ENCODE measurements around the gene PRSS53. TPM values are rescaled to one million over a fixed set of nuclear protein-coding genes. Genes with fewer than 3 reads are reported as not detected.

PRSS53 gene
- total and polyA plus RNA-seq, 10 donors = 1.6 to 6.0 (median 2.5) TPM

GRCh38 chr16:31094424-31095120, 5.8 kb upstream of the PRSS53 start, which contains the start of gene VKORC1:
VKORC1 (minus strand) TSS chr16:31094797; CDS start chr16:31094729, 68 bp downstream.
- Histone ChIP-seq H3K4me1 (peaks cover 18 to 41% (median 30%) of the 10 kb centered on the region in 6 donors), H3K27ac (peak within 1 kb of the TSS; percentile 67 to 95 (median 89)), H3K36me3 (peaks cover 0 to 22% (median 13%) of the 10 kb centered on the region in 6 donors), H3K27me3 (replicated peaks in 1 of 7) (no peaks in the 10 kb centered on the region), H3K4me3 (peak within 1 kb of the TSS; percentile 48 to 84 (median 73)), H3K9me3 (no peaks in the 10 kb centered on the region)
- DNase-seq = peak; percentile 96
- TF ChIP-seq CTCF (IDR thresholded peaks at IDR 0.05 in 8 of 11, conservative IDR thresholded peaks at IDR 0.05 in 3 of 11) (peak in 4 of 11 experiments; percentile 25 to 34 (median 28)), POLR2A (IDR thresholded peaks at IDR 0.05) (no peak), POLR2AphosphoS5 (IDR thresholded peaks at IDR 0.05) (peak; percentile 92 to 95 (median 94))
- intact Hi-C loops (cut with DNase I; ENCODE audit: low total_unique reads) = loop anchor here (10.0 kb wide), 1 partner anchor 110 kb away; the partner anchor contains the start of gene HSD3B7
- WGBS, 5 donors = 0 to 1% (median 1%) methylated on average over 28 to 69 of the region's 69 CpGs

GRCh38 chr16:31094088-31094423, 5.3 kb upstream of the PRSS53 start:
- 0 to 3% (median 1%) methylated on average over 17 to 20 of the region's 20 CpGs for WGBS, 5 donors

GRCh38 chr16:31093132-31093703, 4.5 kb upstream of the PRSS53 start:
- peaks cover 18 to 41% (median 30%) of the 10 kb centered on the region in 6 donors for H3K4me1 ChIP-seq
- WGBS, 5 donors = 58 to 71% (median 64%) methylated on average over 14 to 17 of the region's 17 CpGs
- intact Hi-C loops (cut with DNase I; ENCODE audit: low total_unique reads) = loop anchor here (10.0 kb wide), 1 partner anchor 108 kb away; the partner anchor contains the start of gene HSD3B7
- TF ChIP-seq CTCF (IDR thresholded peaks at IDR 0.05 in 8 of 11, conservative IDR thresholded peaks at IDR 0.05 in 3 of 11) = no peak
- TF ChIP-seq POLR2A (IDR thresholded peaks at IDR 0.05) = no peak
- no peak for TF ChIP-seq POLR2AphosphoS5 (IDR thresholded peaks at IDR 0.05)
- no peak overlapping the region for H3K27ac ChIP-seq
- peaks cover 0 to 35% (median 15%) of the 10 kb centered on the region in 6 donors for H3K36me3 ChIP-seq
- H3K4me3 ChIP-seq = peak overlapping the region in 5 of 8 donors; percentile 69 to 84 (median 78)
- no peaks in the 10 kb centered on the region for H3K9me3 ChIP-seq
- H3K27me3 ChIP-seq (replicated peaks in 1 of 7) = no peaks in the 10 kb centered on the region
- DNase-seq = peak; percentile 70

More at GRCh38 chr16:31094088-31094423, 5.3 kb upstream of the PRSS53 start:
- Histone ChIP-seq H3K36me3 (peaks cover 0 to 27% (median 13%) of the 10 kb centered on the region in 6 donors), H3K4me1 (peaks cover 18 to 41% (median 30%) of the 10 kb centered on the region in 6 donors), H3K4me3 (peak overlapping the region; percentile 48 to 84 (median 73)), H3K27me3 (replicated peaks in 1 of 7) (no peaks in the 10 kb centered on the region), H3K9me3 (no peaks in the 10 kb centered on the region), H3K27ac (peak overlapping the region; percentile 67 to 95 (median 89))
- DNase-seq = no peak
- TF ChIP-seq POLR2AphosphoS5 (IDR thresholded peaks at IDR 0.05) = no peak
- TF ChIP-seq POLR2A (IDR thresholded peaks at IDR 0.05) = no peak
- no peak for TF ChIP-seq CTCF (IDR thresholded peaks at IDR 0.05 in 8 of 11, conservative IDR thresholded peaks at IDR 0.05 in 3 of 11)
- intact Hi-C loops (cut with DNase I; ENCODE audit: low total_unique reads) = loop anchor here (10.0 kb wide), 1 partner anchor 109 kb away; the partner anchor contains the start of gene HSD3B7

- Histone ChIP-seq H3K36me3 (peaks cover 0 to 43% (median 15%) of the 10 kb centered on the region in 6 donors), H3K4me1 (peaks cover 18 to 41% (median 30%) of the 10 kb centered on the region in 6 donors), H3K27me3 (replicated peaks in 1 of 7) (no peaks in the 10 kb centered on the region), H3K27ac (no peak overlapping the region), H3K9me3 (no peaks in the 10 kb centered on the region), H3K4me3 (no peak overlapping the region)
- WGBS, 5 donors = 91 to 98% (median 95%) methylated on average over 5 of the region's 5 CpGs
- DNase-seq = peak; percentile 48
- intact Hi-C loops (cut with DNase I; ENCODE audit: low total_unique reads) = loop anchor here (10.0 kb wide), 1 partner anchor 108 kb away; the partner anchor contains the start of gene HSD3B7
- TF ChIP-seq CTCF (IDR thresholded peaks at IDR 0.05 in 8 of 11, conservative IDR thresholded peaks at IDR 0.05 in 3 of 11) (no peak), POLR2AphosphoS5 (IDR thresholded peaks at IDR 0.05) (no peak), POLR2A (IDR thresholded peaks at IDR 0.05) (no peak)
These were observed 3.6 kb upstream of the PRSS53 start for GRCh38 chr16:31092330-31092729.
